H1 (cell line): ENCODE results near the gene F7. TPM values are rescaled to one million over a fixed set of nuclear protein-coding genes. Genes with fewer than 3 reads are reported as not detected.

Experiments
- CTCF ChIA-PET: fragments of 300-600 bp; sonication (Branson Sonifier 250); formaldehyde crosslinking; loops from one replicate; lab custom pipeline; 2021; ENCODE audit not compliant: partially characterized antibody; lab: Charles Lee
- POLR2A ChIA-PET: fragments of 300-600 bp; sonication (Branson Sonifier 250); formaldehyde crosslinking; loops from one replicate; lab custom pipeline; 2021; ENCODE audit warnings: inconsistent platforms; ENCODE audit not compliant: partially characterized antibody; lab: Charles Lee
- DNase-seq, 2 experiments: peaks; one replicate each; pipeline versions ENCODE4 v3.0.0 to v3.0.0-alpha.2; 2010 to 2022; ENCODE audit warnings: low spot score in 2 of 2, low read depth in 1 of 2, mixed read lengths in 1 of 2
- FAIRE-seq: peaks from 2 replicates; lab custom pipeline; 2011; peaks lifted over from hg19 to GRCh38; lab: Jason Lieb, UNC
- H2AFZ ChIP-seq: 2 replicates; pipeline ENCODE4 v1.8.1; 2012; ENCODE audit warnings: low read length, inconsistent platforms
- H2AK5ac ChIP-seq: 2 replicates; pipeline ENCODE4 v1.6.1; 2013; ENCODE audit warnings: low read depth, low read length
- H2BK120ac ChIP-seq: replicated peaks from 2 replicates; pipeline ENCODE3; 2013; ENCODE audit warnings: low read depth, low read length, inconsistent platforms
- H2BK12ac ChIP-seq: 2 replicates; pipeline ENCODE4 v1.6.1; 2013; ENCODE audit warnings: low read depth, low read length
- H2BK15ac ChIP-seq: 2 replicates; pipeline ENCODE4 v1.6.1; 2013; ENCODE audit warnings: low read length
- H2BK20ac ChIP-seq: 2 replicates; pipeline ENCODE4 v1.6.1; 2013; ENCODE audit warnings: low read length
- H2BK5ac ChIP-seq: 2 replicates; pipeline ENCODE4 v1.6.1; 2013; ENCODE audit warnings: low read depth, low read length
- H3K14ac ChIP-seq: 2 replicates; pipeline ENCODE4 v1.6.1; 2013; ENCODE audit warnings: inconsistent platforms; ENCODE audit not compliant: insufficient read length
- H3K18ac ChIP-seq: 2 replicates; pipeline ENCODE4 v1.6.1; 2013; ENCODE audit warnings: low read length; ENCODE audit errors: extremely low read depth
- H3K23ac ChIP-seq: 2 replicates; pipeline ENCODE4 v1.6.1; 2013; ENCODE audit warnings: inconsistent platforms; ENCODE audit not compliant: insufficient read length
- H3K23me2 ChIP-seq: 2 replicates; pipeline ENCODE4 v1.6.1; 2013; ENCODE audit warnings: low read depth, low read length
- H3K27ac ChIP-seq: 2 replicates; pipeline ENCODE4 v1.6.1; 2011; ENCODE audit warnings: low read depth, low read length, inconsistent platforms
- H3K27me3 ChIP-seq, 4 experiments: replicated peaks in 1 of 4; 1 replicate in 1 of 4; 2 replicates in 3 of 4; pipeline versions ENCODE4 v1.6.1 to v1.8.1; 2011 to 2013; ENCODE audit warnings: low read length in 3 of 4, mild to moderate bottlenecking in 3 of 4, inconsistent platforms in 2 of 4, mixed read lengths in 2 of 4, moderate library complexity in 1 of 4; ENCODE audit not compliant: control insufficient read depth in 3 of 4, insufficient read depth in 3 of 4; ENCODE audit errors: extremely low read depth in 1 of 4
- H3K36me3 ChIP-seq, 4 experiments: 2 replicates each; pipeline versions ENCODE4 v1.6.1 to v1.8.1; 2011 to 2013; ENCODE audit warnings: mild to moderate bottlenecking in 4 of 4, low read length in 3 of 4, moderate library complexity in 2 of 4, control low read depth in 1 of 4, inconsistent platforms in 1 of 4; ENCODE audit not compliant: insufficient read depth in 4 of 4, control insufficient read depth in 2 of 4
- H3K4ac ChIP-seq: replicated peaks from 2 replicates; pipeline ENCODE3; 2013; ENCODE audit warnings: low read length, low read depth, mixed read lengths, inconsistent platforms; ENCODE audit not compliant: insufficient read length
- H3K4me1 ChIP-seq, 4 experiments: replicated peaks in 1 of 4; 1 replicate in 1 of 4; 2 replicates in 3 of 4; pipeline versions ENCODE4 v1.6.1 to v1.8.1; 2011 to 2013; ENCODE audit warnings: low read length in 3 of 4, inconsistent platforms in 2 of 4, mixed read lengths in 1 of 4; ENCODE audit not compliant: insufficient read depth in 4 of 4, control insufficient read depth in 3 of 4
- H3K4me2 ChIP-seq, 2 experiments: 2 replicates each; pipeline versions ENCODE4 v1.6.1 to v1.8.1; 2011 to 2013; ENCODE audit warnings: low read depth in 2 of 2, low read length in 2 of 2, control low read depth in 1 of 2, inconsistent platforms in 1 of 2, mild to moderate bottlenecking in 1 of 2; ENCODE audit not compliant: insufficient read depth in 1 of 2
- H3K4me3 ChIP-seq, 4 experiments: fragments of 200-600, 300-600 bp in 1 of 4; sonication (generic), shearing (Covaris generic), sonication (Bioruptor Twin) in 1 of 4; 2 replicates each; pipeline versions ENCODE4 v1.5.1 to v1.8.1; 2011 to 2016; ENCODE audit warnings: low read length in 4 of 4, low read depth in 3 of 4, control low read depth in 2 of 4, inconsistent platforms in 2 of 4, mild to moderate bottlenecking in 2 of 4, mixed read lengths in 1 of 4, moderate library complexity in 1 of 4; ENCODE audit not compliant: insufficient read depth in 2 of 4; ENCODE audit errors: extremely low read depth in 1 of 4
- H3K56ac ChIP-seq: replicated peaks from 2 replicates; pipeline ENCODE3; 2013; ENCODE audit warnings: low read depth, mild to moderate bottlenecking, mixed read lengths, low read length, inconsistent platforms; ENCODE audit not compliant: insufficient read length
- H3K79me1 ChIP-seq: 2 replicates; pipeline ENCODE4 v1.6.1; 2013; ENCODE audit warnings: low read depth, low read length, control low read depth
- H3K79me2 ChIP-seq, 2 experiments: 2 replicates each; pipeline versions ENCODE4 v1.6.1 to v1.8.1; 2012 to 2013; ENCODE audit warnings: low read length in 2 of 2, mild to moderate bottlenecking in 2 of 2, inconsistent platforms in 1 of 2; ENCODE audit not compliant: insufficient read depth in 2 of 2, control insufficient read depth in 1 of 2
- H3K9ac ChIP-seq, 4 experiments: replicated peaks in 1 of 4; 1 replicate in 1 of 4; 2 replicates in 3 of 4; pipeline versions ENCODE4 v1.6.1 to v1.8.1; 2011 to 2013; ENCODE audit warnings: low read depth in 3 of 4, low read length in 3 of 4, control low read depth in 2 of 4, mild to moderate bottlenecking in 2 of 4, moderate library complexity in 2 of 4, inconsistent platforms in 1 of 4; ENCODE audit errors: extremely low read depth in 1 of 4
- H3K9me3 ChIP-seq, 2 experiments: 2 replicates each; pipeline versions ENCODE4 v1.6.1 to v1.8.1; 2012 to 2013; ENCODE audit warnings: mild to moderate bottlenecking in 2 of 2, moderate library complexity in 2 of 2, control low read depth in 1 of 2, inconsistent platforms in 1 of 2, low read depth in 1 of 2, low read length in 1 of 2, mixed read lengths in 1 of 2; ENCODE audit not compliant: insufficient read depth in 2 of 2
- H4K20me1 ChIP-seq, 2 experiments: replicated peaks in 1 of 2; 2 replicates each; pipeline versions ENCODE3 to v1.8.1; 2011 to 2013; ENCODE audit warnings: inconsistent platforms in 2 of 2, low read length in 2 of 2, mild to moderate bottlenecking in 1 of 2; ENCODE audit not compliant: insufficient read depth in 2 of 2, control insufficient read depth in 1 of 2
- H4K5ac ChIP-seq: 2 replicates; pipeline ENCODE4 v1.6.1; 2013; ENCODE audit warnings: low read length, low read depth, mixed read lengths, inconsistent platforms; ENCODE audit not compliant: insufficient read length
- H4K8ac ChIP-seq: 2 replicates; pipeline ENCODE4 v1.8.0; 2013; ENCODE audit warnings: mild to moderate bottlenecking, moderate library complexity, low read length, inconsistent platforms; ENCODE audit not compliant: insufficient read depth; ENCODE audit errors: extremely low read depth
- H4K91ac ChIP-seq: replicated peaks from 2 replicates; pipeline ENCODE3; 2013; ENCODE audit warnings: low read length, mixed read lengths, inconsistent platforms; ENCODE audit not compliant: insufficient read length
- BACH1 ChIP-seq: IDR thresholded peaks from 2 replicates; pipeline ENCODE4 v1.6.1; 2012; ENCODE audit warnings: low read length, improper control_type of control experiment
- E2F6 ChIP-seq: IDR thresholded peaks from 2 replicates; pipeline ENCODE4 v1.6.1; 2012; ENCODE audit warnings: inconsistent platforms
- FOSL1 ChIP-seq: IDR thresholded peaks from 2 replicates; pipeline ENCODE4 v1.6.1; 2011; ENCODE audit warnings: mild to moderate bottlenecking, low read depth, low read length, moderate library complexity; ENCODE audit not compliant: insufficient read depth
- SAP30 ChIP-seq: fragments of 300-600 bp; sonication (generic); IDR thresholded peaks from 2 replicates; pipeline ENCODE4 v1.7.1; 2012; ENCODE audit warnings: low read length, moderate library complexity, mild to moderate bottlenecking, inconsistent platforms; ENCODE audit not compliant: insufficient read depth, insufficient replicate concordance
- SIN3A ChIP-seq, 2 experiments: IDR thresholded peaks in 1 of 2; conservative IDR thresholded peaks in 1 of 2; 2 replicates each; pipeline ENCODE4 v1.6.1; 2011 to 2012; ENCODE audit warnings: low read length in 2 of 2, improper control_type of control experiment in 1 of 2, low read depth in 1 of 2, mild to moderate bottlenecking in 1 of 2
- WGBS, 2 experiments: shearing (Covaris generic) in 1 of 2; methylation state at CpG; one replicate each; pipeline versions ENCODE4 v1.1.6 to v1.1.7; 2013 to 2015; ENCODE audit warnings: low lambda C conversion rate in 2 of 2, mixed read lengths in 2 of 2, inconsistent platforms in 1 of 2, low coverage in 1 of 2, missing lambda C conversion rate in 1 of 2; ENCODE audit not compliant: insufficient replicate concordance in 2 of 2, insufficient coverage in 1 of 2, insufficient read length in 1 of 2; ENCODE audit errors: extremely low coverage in 1 of 2, missing lambda C conversion rate in 1 of 2; 5-methylcytosine and 5-hydroxymethylcytosine counted together
- long read RNA-seq, 2 experiments: library from RNA in 1 of 2; library from capped mRNA in 1 of 2; stranded (forward); transcript quantifications; one replicate each; pipeline ENCODE4 v2.0.0, GENCODE V29; 2021; ENCODE audit warnings: inconsistent platforms in 1 of 2
- polyA minus RNA-seq, 3 experiments: library from RNA; depleted of rRNA, polyadenylated mRNA; stranded (reverse); fragments of >200 nt; gene quantifications; 1 replicate in 2 of 3; 2 replicates in 1 of 3; pipeline ENCODE4 v1.2.3, GENCODE V29; 2011
- polyA plus RNA-seq, 7 experiments: library from polyadenylated mRNA; depleted of rRNA in 3 of 7; stranded (reverse) in 5 of 7; unstranded in 2 of 7; fragments of >200 nt in 5 of 7; fragments of 200-250 nt in 2 of 7; gene quantifications; 1 replicate in 5 of 7; 2 replicates in 1 of 7; 4 replicates in 1 of 7; pipeline versions ENCODE4 v1.2.1 to v1.2.3, GENCODE V29; 2011 to 2013; ENCODE audit warnings: missing spikeins in 2 of 7, mixed read lengths in 2 of 7
- total RNA-seq: library from RNA; stranded (reverse); fragmentation: NEBNext Ultra II Directional; extraction: Animal tissue kit (Norgen Biotek cat#: 25700); gene quantifications from 2 replicates; pipeline ENCODE4 v1.2.1, GENCODE V29; 2021

The F7 gene
- total RNA-seq = 0.43 and 0.67 TPM in 2 replicates
- 0.85 and 0.98 TPM in 2 replicates for polyA plus RNA-seq (2011; rRNA removed)
- polyA plus RNA-seq (2011; cell fraction: cytosol; rRNA removed) = 0.93 TPM
- polyA plus RNA-seq (2011; cell fraction: nucleus; rRNA removed) = 4.3 TPM
- polyA plus RNA-seq (2012, experiment 1 of 2) = 0.39 to 1.4 TPM (median 0.95 TPM) in 4 replicates
- 0.12 TPM for polyA plus RNA-seq (2012, experiment 2 of 2)
- 0.18 TPM for polyA plus RNA-seq (2013, experiment 1 of 2)
- 0.18 TPM for polyA plus RNA-seq (2013, experiment 2 of 2)
- polyA minus RNA-seq (2011; rRNA and poly(A)+ RNA removed) = 1.5 and 3.2 TPM in 2 replicates
- polyA minus RNA-seq (2011; cell fraction: cytosol; rRNA and poly(A)+ RNA removed) = not detected
- 2.6 TPM for polyA minus RNA-seq (2011; cell fraction: nucleus; rRNA and poly(A)+ RNA removed)
- long read RNA-seq, experiment 1 = 0 reads
- long read RNA-seq, experiment 2 = 0 reads

GRCh38 chr13:113105032-113105920, at the start of gene F7:
Gene F7, plus strand, starts transcription at chr13:113105791. Its CDS starts 51 bp downstream, at chr13:113105842.
- Histone ChIP-seq H3K9me3 (no peaks in the 10 kb centered on the region), H3K27me3 (peaks cover 12 to 14% (median 13%) of the 10 kb centered on the region in 4 experiments; a peak in 6 of 7 replicates), H2BK15ac (0 out of 2 replicates have a peak within 1 kb of the TSS, but pooled peaks have one; percentile 72), H3K4me3 (no peak within 1 kb of the TSS), H4K5ac (no peak within 1 kb of the TSS), H4K91ac (peak within 1 kb of the TSS; percentile 40), H3K14ac (no peak within 1 kb of the TSS), H3K4me1 (peaks cover 0 to 13% (median 6%) of the 10 kb centered on the region in 4 experiments; a peak in 6 of 7 replicates), H3K9ac (no peak within 1 kb of the TSS), H3K23me2 (peaks cover 10% of the 10 kb centered on the region; the same call in 1 of the 2 replicates), H3K4ac (no peak within 1 kb of the TSS), H3K23ac (no peak within 1 kb of the TSS), H2BK120ac (no peak within 1 kb of the TSS), H4K8ac (no peak within 1 kb of the TSS), H2BK5ac (peak within 1 kb of the TSS; percentile 71; the same call in 1 of the 2 replicates), H3K27ac (no peak within 1 kb of the TSS), H2BK20ac (no peak within 1 kb of the TSS), H3K18ac (peak within 1 kb of the TSS; percentile 32), H2BK12ac (peak within 1 kb of the TSS; percentile 43; the same call in 1 of the 2 replicates), H3K79me2 (no peaks in the 10 kb centered on the region), H2AFZ (no peak within 1 kb of the TSS), H3K56ac (peak within 1 kb of the TSS; percentile 16), H2AK5ac (0 out of 2 replicates have a peak within 1 kb of the TSS, but pooled peaks have one; percentile 65), H3K4me2 (peak within 1 kb of the TSS in 1 of 2 experiments; percentile 5; a peak in 2 of 4 replicates), H3K36me3 (peaks cover 0 to 3% (median 0%) of the 10 kb centered on the region in 4 experiments; a peak in 1 of 8 replicates), H4K20me1 (peaks cover 0 to 5% of the 10 kb centered on the region in 2 experiments), H3K79me1 (no peaks in the 10 kb centered on the region)
- ChIA-PET CTCF (interaction anchor here (1.3 to 3.3 kb wide), 3 partner anchors 19 to 73 kb away, joined by 4 to 14 read pairs (median 6); no protein-coding TSS in a partner anchor), POLR2A (interaction anchor here (2.2 kb wide), 1 partner anchor 9 kb away, joined by 14 read pairs; no protein-coding TSS in a partner anchor)
- DNase-seq (no peak), FAIRE-seq (no peak)
- TF ChIP-seq E2F6 (no peak), SAP30 (no peak), FOSL1 (no peak), SIN3A (conservative IDR thresholded peaks at IDR 0.05 in 1 of 2, IDR thresholded peaks at IDR 0.05 in 1 of 2; ENCODE audit: low read depth in 1 of 2, low read length in 2 of 2) (no peak), BACH1 (no peak)
- 78% methylated on average over 16 of the region's 17 CpGs; no CpG with 5 or more reads in 1 of the 2 experiments for WGBS, 2 experiments
